A549 (cell line): ENCODE data around the gene VASN.

Experiments
- BHLHE40 ChIP-seq: IDR thresholded peaks from 2 replicates; pipeline ENCODE4 v1.6.1; 2012; ENCODE audit warnings: low read depth, low read length, inconsistent platforms
- CBX2 ChIP-seq: fragments of 200-600 bp; sonication (generic); IDR thresholded peaks from 2 replicates; pipeline ENCODE4 v1.6.1; 2016; ENCODE audit warnings: low read depth, mild to moderate bottlenecking, borderline replicate concordance
- CTCF ChIP-seq: fragments of >200 bp; sonication (Bioruptor Twin); formaldehyde crosslinking; IDR thresholded peaks from 3 replicates; pipeline ENCODE4 v1.5.1; 2016
- EP300 ChIP-seq, 2 experiments: fragments of >200 bp; sonication (Bioruptor Twin); formaldehyde crosslinking; IDR thresholded peaks; 2 replicates in 1 of 2; 3 replicates in 1 of 2; pipeline ENCODE4 v1.6.1; 2016 to 2017
- GATA3 ChIP-seq: IDR thresholded peaks from 2 replicates; pipeline ENCODE4 v1.6.1; 2012; ENCODE audit warnings: borderline replicate concordance
- HDAC2 ChIP-seq: fragments of 200-600 bp; sonication (generic); IDR thresholded peaks from 2 replicates; pipeline ENCODE4 v1.6.1; 2016
- JUNB ChIP-seq: fragments of >200 bp; sonication (Bioruptor Twin); formaldehyde crosslinking; IDR thresholded peaks from 2 replicates; pipeline ENCODE4 v1.6.1; 2016
- MAFK ChIP-seq: fragments of 450-650 bp; IDR thresholded peaks from 2 replicates; pipeline ENCODE4 v1.6.1; 2014; ENCODE audit not compliant: partially characterized antibody
- MAX ChIP-seq: IDR thresholded peaks from 2 replicates; pipeline ENCODE4 v1.6.1; 2012
- PHF8 ChIP-seq: fragments of 200-600 bp; sonication (generic); IDR thresholded peaks from 2 replicates; pipeline ENCODE4 v1.6.1; 2016; ENCODE audit warnings: low read depth, mild to moderate bottlenecking, antibody characterized with exemption, moderate library complexity, borderline replicate concordance
- POLR2A ChIP-seq: IDR thresholded peaks from 2 replicates; pipeline ENCODE4 v1.6.1; 2012; ENCODE audit warnings: mild to moderate bottlenecking, low read length
- RFX5 ChIP-seq: fragments of 450-650 bp; IDR thresholded peaks from 2 replicates; pipeline ENCODE4 v1.7.1; 2014; ENCODE audit warnings: antibody characterized with exemption, mild to moderate bottlenecking, moderate library complexity
- SMC3 ChIP-seq: fragments of >200 bp; sonication (Bioruptor Twin); formaldehyde crosslinking; IDR thresholded peaks from 3 replicates; pipeline ENCODE4 v1.6.1; 2018; ENCODE audit warnings: inconsistent platforms
- TF ChIP-seq, protein P1 (sequence below): fragments of 200-600 bp; sonication (generic); IDR thresholded peaks from 2 replicates; pipeline ENCODE4 v1.6.1; 2016; ENCODE audit warnings: antibody characterized with exemption, mild to moderate bottlenecking, moderate library complexity

DNA sequence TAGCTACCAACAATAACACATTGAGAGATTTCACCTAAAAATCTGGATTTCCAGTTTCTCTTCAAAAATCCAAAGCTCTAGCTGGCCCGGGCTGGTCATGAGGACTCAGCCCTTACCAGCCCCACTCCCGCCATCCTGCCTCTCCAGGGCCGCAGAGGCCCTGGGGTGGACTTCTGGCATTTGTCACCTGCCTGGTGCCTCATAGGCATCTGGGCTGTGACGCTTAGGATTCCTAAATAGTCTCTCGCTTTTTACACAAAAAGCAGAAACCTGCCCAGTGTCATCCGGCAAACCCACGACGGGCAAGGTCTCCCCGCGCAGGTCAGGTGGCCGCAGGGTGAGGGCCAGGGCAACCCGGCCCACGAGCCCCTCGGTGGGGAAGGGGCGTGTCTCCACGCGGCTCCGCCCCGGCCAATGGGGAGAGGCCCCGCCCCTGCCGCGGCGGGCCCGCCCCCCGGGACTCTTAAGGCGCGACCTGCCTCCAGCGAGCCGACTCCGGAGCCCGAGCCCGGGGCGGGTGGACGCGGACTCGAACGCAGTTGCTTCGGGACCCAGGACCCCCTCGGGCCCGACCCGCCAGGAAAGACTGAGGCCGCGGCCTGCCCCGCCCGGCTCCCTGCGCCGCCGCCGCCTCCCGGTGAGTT is at the start of gene VASN:
- TF ChIP-seq HDAC2 (no peak), CTCF (no peak), POLR2A (peak; percentile 98), BHLHE40 (no peak), SMC3 (no peak), RFX5 (no peak), MAX (no peak; the same call in 1 of the 2 replicates), PHF8 (peak; percentile 86), EP300 (IDR thresholded peaks at IDR 0.05) (no peak), JUNB (no peak), CBX2 (no peak), GATA3 (no peak), MAFK (no peak)
- TF ChIP-seq, protein P1, sequence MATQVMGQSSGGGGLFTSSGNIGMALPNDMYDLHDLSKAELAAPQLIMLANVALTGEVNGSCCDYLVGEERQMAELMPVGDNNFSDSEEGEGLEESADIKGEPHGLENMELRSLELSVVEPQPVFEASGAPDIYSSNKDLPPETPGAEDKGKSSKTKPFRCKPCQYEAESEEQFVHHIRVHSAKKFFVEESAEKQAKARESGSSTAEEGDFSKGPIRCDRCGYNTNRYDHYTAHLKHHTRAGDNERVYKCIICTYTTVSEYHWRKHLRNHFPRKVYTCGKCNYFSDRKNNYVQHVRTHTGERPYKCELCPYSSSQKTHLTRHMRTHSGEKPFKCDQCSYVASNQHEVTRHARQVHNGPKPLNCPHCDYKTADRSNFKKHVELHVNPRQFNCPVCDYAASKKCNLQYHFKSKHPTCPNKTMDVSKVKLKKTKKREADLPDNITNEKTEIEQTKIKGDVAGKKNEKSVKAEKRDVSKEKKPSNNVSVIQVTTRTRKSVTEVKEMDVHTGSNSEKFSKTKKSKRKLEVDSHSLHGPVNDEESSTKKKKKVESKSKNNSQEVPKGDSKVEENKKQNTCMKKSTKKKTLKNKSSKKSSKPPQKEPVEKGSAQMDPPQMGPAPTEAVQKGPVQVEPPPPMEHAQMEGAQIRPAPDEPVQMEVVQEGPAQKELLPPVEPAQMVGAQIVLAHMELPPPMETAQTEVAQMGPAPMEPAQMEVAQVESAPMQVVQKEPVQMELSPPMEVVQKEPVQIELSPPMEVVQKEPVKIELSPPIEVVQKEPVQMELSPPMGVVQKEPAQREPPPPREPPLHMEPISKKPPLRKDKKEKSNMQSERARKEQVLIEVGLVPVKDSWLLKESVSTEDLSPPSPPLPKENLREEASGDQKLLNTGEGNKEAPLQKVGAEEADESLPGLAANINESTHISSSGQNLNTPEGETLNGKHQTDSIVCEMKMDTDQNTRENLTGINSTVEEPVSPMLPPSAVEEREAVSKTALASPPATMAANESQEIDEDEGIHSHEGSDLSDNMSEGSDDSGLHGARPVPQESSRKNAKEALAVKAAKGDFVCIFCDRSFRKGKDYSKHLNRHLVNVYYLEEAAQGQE, result no peak
